T-helper 17 cell (primary cell): ENCODE data around the gene MXI1. TPM values are rescaled to one million over a fixed set of nuclear protein-coding genes. Genes with fewer than 3 reads are reported as not detected.
"Not testable (repeated sequence)": the region's sequence is repeated elsewhere in the genome, so short reads cannot be mapped to it uniquely, and the experiment has no call there.

Source experiments
- ATAC-seq: fragments of 150-1000 bp; cut with Tn5 transposase; 2 replicates; pipeline ENCODE4 v1.10.0; 2021; ENCODE audit warnings: mild to moderate bottlenecking, moderate library complexity
- DNase-seq, 3 donors: peaks; one replicate each; pipeline versions ENCODE4 v3.0.0 to v3.0.0-alpha.2; 2020 to 2021
- H3K9me3 ChIP-seq: one replicate; pipeline ENCODE4 v1.7.0; 2013; ENCODE audit warnings: low read length, mild to moderate bottlenecking; ENCODE audit not compliant: control insufficient read depth, poor library complexity, severe bottlenecking
- H3K27ac Mint-ChIP-seq: one replicate; pipeline ENCODE4 v1.8.0; 2022; ENCODE audit warnings: mild to moderate bottlenecking, moderate library complexity, mixed read lengths
- H3K27me3 Mint-ChIP-seq: one replicate; pipeline ENCODE4 v1.8.0; 2022; ENCODE audit warnings: mixed read lengths
- H3K36me3 Mint-ChIP-seq: one replicate; pipeline ENCODE4 v1.8.0; 2022; ENCODE audit warnings: low read depth, mixed read lengths
- H3K4me1 Mint-ChIP-seq: one replicate; pipeline ENCODE4 v1.8.0; 2022; ENCODE audit warnings: mild to moderate bottlenecking, mixed read lengths
- H3K4me3 Mint-ChIP-seq: one replicate; pipeline ENCODE4 v1.8.0; 2022; ENCODE audit warnings: mild to moderate bottlenecking, moderate library complexity, mixed read lengths
- total RNA-seq, 4 donors: library from RNA in 2 of 4; stranded (reverse) in 2 of 4; gene quantifications; one replicate each; pipeline ENCODE4 v1.2.3 and lab custom pipeline; 2022 to 2026

Gene MXI1
- total RNA-seq, 2 donors from 2014 or later: 43.2 to 48.8 TPM

DNA sequence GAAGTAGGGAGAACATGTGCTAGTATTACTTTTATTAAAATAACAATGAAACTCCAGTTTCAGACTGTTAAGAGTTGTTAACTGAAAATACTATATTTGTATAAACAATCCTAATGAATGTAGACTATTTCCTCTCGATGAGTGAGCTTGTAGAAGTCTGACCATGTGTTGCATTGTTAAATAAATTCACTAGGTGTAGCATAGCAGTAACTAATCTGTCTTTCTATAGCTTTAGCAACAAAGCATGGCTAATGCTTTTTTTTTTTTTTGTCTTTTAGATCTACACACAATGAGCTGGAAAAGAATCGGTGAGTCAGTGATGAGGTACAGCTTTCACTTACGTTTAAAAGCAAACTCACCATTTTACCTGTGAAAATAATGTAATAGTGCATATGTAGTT is 37.1 kb downstream of the MXI1 start:
- Mint-ChIP-seq H3K4me3 (no peak overlapping the region), H3K36me3 (peaks cover 9% of the 10 kb centered on the region), H3K27me3 (no peaks in the 10 kb centered on the region), H3K4me1 (peaks cover 19% of the 10 kb centered on the region), H3K27ac (no peak overlapping the region)
- ATAC-seq (no peak), DNase-seq (no peak)
- no peaks in the 10 kb centered on the region for H3K9me3 ChIP-seq

DNA sequence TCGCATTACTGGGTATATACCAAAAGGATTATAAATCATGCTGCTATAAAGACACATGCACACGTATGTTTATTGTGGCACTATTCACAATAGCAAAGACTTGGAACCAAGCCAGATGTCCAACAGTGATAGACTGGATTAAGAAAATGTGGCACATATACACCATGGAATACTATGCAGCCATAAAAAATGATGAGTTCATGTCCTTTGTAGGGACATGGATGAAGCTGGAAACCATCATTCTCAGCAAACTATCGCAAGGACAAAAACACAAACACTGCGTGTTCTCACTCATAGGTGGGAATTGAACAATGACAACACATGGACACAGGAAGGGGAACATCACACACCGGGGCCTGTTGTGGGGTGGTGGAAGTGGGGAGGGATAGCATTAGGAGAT is 40.4 kb downstream of the MXI1 start:
- not testable (repeated sequence) for H3K9me3 ChIP-seq, H3K27ac Mint-ChIP-seq, H3K27me3 Mint-ChIP-seq, H3K36me3 Mint-ChIP-seq, H3K4me3 Mint-ChIP-seq, DNase-seq, ATAC-seq
- peaks cover 16% of the 10 kb centered on the region for H3K4me1 Mint-ChIP-seq

DNA sequence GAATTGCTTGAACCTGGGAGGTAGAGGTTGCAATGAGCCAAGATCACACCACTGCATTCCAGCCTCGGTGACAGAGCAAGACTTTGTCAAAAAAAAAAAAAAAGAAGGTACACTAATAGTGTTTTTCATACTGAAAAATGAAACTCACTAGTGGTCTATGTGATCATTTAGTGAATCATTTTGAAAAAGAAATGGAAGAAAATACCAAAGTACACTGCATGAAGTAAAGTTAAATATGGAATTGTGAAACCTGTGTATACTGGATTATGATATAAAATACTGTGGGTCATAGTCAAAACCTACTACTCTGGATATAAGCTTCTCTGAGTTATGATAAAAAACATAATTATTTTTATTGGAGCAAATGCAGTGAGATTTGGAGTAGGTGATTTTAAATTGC is 42.1 kb downstream of the MXI1 start:
- H3K4me1 Mint-ChIP-seq: peaks cover 23% of the 10 kb centered on the region
- not testable (repeated sequence) for H3K36me3 Mint-ChIP-seq, H3K27me3 Mint-ChIP-seq, H3K4me3 Mint-ChIP-seq, H3K27ac Mint-ChIP-seq, H3K9me3 ChIP-seq, DNase-seq, ATAC-seq

DNA sequence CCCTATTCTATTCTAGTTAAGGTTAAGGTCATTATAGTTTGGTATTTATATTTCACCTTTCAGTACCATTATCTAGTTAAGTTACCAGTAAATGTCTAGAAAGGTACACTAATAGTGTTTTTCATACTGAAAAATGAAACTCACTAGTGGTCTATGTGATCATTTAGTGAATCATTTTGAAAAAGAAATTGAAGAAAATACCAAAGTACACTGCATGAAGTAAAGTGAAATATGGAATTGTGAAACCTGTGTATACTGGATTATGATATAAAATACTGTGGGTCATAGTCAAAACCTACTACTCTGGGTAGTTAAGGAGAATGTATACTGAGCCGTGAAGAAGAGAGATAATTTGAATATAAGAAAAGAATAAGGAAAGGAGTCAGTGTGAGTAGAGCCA is 44.0 kb downstream of the MXI1 start:
- ATAC-seq, H3K36me3 Mint-ChIP-seq, H3K9me3 ChIP-seq, H3K27me3 Mint-ChIP-seq, DNase-seq: not testable (repeated sequence)
- Mint-ChIP-seq H3K4me1 (peaks cover 26% of the 10 kb centered on the region), H3K4me3 (peak overlapping the region; percentile 47), H3K27ac (peak overlapping the region; percentile 78)

DNA sequence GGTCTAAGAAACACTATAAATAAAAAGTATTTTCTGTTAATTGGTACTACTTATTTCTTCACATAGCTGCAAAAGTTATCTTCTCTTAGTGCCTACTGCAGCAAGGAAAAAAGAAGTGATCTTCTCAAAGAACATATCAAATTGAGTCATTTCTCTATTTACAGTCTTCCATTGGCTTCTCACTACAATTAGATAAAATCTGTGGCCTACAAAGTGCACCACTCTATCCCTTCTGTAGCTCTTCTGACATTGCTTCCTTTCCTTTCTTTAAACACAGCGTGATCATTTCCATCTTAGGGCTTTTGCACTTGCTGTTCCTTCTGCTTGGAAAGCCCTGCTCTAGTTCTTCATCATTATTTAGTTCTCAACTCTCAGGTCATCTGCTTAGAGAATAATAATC is 44.7 kb downstream of the MXI1 start:
- peak overlapping the region; percentile 78 for H3K27ac Mint-ChIP-seq
- peaks cover 2% of the 10 kb centered on the region for H3K36me3 Mint-ChIP-seq
- no peaks in the 10 kb centered on the region for H3K27me3 Mint-ChIP-seq
- DNase-seq: no peak
- H3K9me3 ChIP-seq: no peaks in the 10 kb centered on the region
- peak; percentile 51 for ATAC-seq
- H3K4me3 Mint-ChIP-seq: peak overlapping the region; percentile 37
- H3K4me1 Mint-ChIP-seq: peaks cover 26% of the 10 kb centered on the region

DNA sequence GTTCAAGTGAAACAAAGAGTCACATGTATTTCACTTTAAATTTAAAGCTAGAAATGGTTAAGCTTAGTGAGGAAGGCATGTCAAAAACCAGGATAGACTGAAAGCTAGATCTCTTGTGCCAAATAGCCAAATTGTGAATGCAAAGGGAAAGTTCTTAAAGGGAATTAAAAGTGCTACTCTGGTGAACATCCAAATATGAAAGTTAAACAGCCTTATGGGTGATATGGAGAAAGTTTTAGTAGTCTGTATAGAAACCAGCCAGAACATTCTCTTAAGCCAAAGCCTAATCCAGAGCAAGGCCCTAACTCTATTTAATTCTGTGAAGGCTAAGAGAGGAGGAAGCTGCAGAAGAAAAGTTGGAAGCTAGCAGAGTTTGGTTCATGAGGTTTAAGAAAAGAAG is 47.1 kb downstream of the MXI1 start:
- no peaks in the 10 kb centered on the region for H3K27me3 Mint-ChIP-seq

DNA sequence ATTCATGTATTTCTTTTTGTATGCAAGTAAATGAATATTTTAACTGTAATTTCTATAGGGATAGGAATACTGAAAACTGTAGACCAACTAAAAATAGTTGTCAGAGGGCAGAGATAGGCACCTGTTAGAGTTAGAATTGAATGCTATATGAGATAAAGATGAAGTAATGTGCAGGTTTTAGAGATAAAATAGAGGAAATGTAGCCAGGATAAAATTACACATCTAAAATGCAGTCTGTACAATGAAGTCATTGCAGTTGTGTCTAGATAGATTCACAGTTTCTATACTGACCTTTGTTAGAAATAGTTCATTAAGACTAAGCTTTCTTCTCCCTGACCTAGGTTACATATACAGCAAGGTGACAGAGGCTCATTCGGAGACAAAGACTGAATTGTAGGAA is 51.1 kb downstream of the MXI1 start:
- H3K4me1 Mint-ChIP-seq: peaks cover 14% of the 10 kb centered on the region
- H3K9me3 ChIP-seq: no peaks in the 10 kb centered on the region
- no peak overlapping the region for H3K27ac Mint-ChIP-seq
- ATAC-seq (no peak), DNase-seq (no peak)
- H3K36me3 Mint-ChIP-seq: peaks cover 2% of the 10 kb centered on the region
- no peak overlapping the region for H3K4me3 Mint-ChIP-seq
- no peaks in the 10 kb centered on the region for H3K27me3 Mint-ChIP-seq

More for the DNA sequence above, 47.1 kb downstream of the MXI1 start:
- H3K27ac Mint-ChIP-seq: peak overlapping the region; percentile 72
- peak; percentile 45 for ATAC-seq
- peak overlapping the region; percentile 78 for H3K4me3 Mint-ChIP-seq
- no peaks in the 10 kb centered on the region for H3K9me3 ChIP-seq
- peaks cover 2% of the 10 kb centered on the region for H3K36me3 Mint-ChIP-seq
- no peak for DNase-seq
- H3K4me1 Mint-ChIP-seq: peaks cover 26% of the 10 kb centered on the region

DNA sequence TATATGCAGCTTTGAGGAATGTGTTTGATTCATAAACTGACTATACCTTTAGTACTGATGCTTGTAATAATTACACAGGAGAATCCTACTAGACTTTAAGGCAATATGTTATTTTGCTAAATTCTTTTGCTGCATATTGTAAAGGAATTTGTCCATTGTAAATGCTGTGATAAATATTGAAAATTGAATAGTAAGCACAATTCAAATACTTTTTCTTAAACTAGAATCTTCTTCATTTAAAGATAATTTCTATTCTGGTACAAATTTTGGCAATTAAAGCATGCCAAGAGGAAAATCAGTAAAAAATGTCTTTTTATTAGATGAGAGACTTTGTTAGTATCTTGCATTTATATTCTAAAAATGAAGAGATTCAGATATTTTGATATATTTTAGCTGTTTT is 51.9 kb downstream of the MXI1 start:
- no peak for DNase-seq
- H3K9me3 ChIP-seq: no peaks in the 10 kb centered on the region
- H3K4me1 Mint-ChIP-seq: peaks cover 10% of the 10 kb centered on the region
- H3K27ac Mint-ChIP-seq: no peak overlapping the region
- H3K27me3 Mint-ChIP-seq: no peaks in the 10 kb centered on the region
- H3K36me3 Mint-ChIP-seq: peaks cover 4% of the 10 kb centered on the region
- ATAC-seq: no peak
- H3K4me3 Mint-ChIP-seq: no peak overlapping the region

DNA sequence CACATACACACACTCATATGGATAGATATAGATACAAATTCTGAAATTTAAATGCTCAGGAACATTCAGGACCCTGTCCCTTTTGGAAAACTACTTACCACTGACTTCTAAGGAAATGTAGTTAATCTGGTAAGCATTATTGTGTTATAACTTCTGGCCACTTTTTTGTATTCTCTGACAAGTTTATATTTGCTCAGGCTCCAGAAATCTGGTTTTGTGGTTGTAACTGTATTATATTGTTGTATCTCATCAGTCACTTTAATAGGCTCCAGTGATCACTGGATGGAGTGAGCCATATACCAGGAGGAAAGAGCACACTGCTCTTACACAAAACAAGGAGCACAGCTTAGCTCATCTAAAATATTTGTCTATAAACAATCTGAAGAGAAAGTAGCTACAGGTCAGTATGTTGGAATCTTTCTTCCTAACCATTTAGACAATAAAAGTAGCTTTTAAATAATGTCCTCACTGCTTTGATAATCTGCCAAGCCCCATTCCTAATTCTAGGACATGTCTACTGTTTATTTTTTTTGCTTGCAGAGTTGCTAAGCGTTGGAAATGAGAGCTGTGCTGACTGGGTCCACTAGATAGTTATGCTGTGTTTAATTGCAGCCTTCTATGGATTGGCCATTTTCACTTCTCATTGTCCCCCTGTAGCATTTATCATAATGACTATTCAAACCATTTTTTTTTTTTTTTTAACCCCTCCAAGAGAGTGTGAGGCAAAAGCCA is 53.5 kb downstream of the MXI1 start:
- H3K4me1 Mint-ChIP-seq: peaks cover 4% of the 10 kb centered on the region

DNA sequence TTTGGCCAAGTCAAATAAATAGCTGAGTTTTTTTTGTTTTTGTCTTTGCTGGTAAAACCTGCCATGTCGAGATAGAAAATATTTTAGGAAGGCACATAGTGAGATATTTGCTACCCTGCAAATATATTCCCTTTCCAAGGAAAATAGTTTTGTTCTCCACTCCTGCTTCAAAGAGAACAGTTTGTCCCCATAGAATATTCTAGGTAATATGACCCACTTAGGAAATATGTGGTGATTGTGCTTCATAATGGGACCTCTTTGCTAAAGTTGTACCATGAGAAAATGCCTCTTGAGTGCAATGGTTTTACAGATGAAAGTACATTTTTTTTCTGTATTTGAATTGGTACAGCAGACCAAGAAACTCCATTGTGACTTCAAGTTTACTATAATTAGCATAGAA is 55.8 kb downstream of the MXI1 start:
- no peaks in the 10 kb centered on the region for H3K9me3 ChIP-seq
- Mint-ChIP-seq H3K36me3 (peaks cover 4% of the 10 kb centered on the region), H3K27ac (peak overlapping the region; percentile 9), H3K4me3 (no peak overlapping the region), H3K27me3 (no peaks in the 10 kb centered on the region), H3K4me1 (peaks cover 10% of the 10 kb centered on the region)
- ATAC-seq (no peak), DNase-seq (no peak)

More for the DNA sequence above, 53.5 kb downstream of the MXI1 start:
- no peaks in the 10 kb centered on the region for H3K9me3 ChIP-seq
- no peak overlapping the region for H3K27ac Mint-ChIP-seq
- H3K36me3 Mint-ChIP-seq: peaks cover 4% of the 10 kb centered on the region
- ATAC-seq (no peak), DNase-seq (no peak)
- H3K4me3 Mint-ChIP-seq: no peak overlapping the region
- no peaks in the 10 kb centered on the region for H3K27me3 Mint-ChIP-seq

DNA sequence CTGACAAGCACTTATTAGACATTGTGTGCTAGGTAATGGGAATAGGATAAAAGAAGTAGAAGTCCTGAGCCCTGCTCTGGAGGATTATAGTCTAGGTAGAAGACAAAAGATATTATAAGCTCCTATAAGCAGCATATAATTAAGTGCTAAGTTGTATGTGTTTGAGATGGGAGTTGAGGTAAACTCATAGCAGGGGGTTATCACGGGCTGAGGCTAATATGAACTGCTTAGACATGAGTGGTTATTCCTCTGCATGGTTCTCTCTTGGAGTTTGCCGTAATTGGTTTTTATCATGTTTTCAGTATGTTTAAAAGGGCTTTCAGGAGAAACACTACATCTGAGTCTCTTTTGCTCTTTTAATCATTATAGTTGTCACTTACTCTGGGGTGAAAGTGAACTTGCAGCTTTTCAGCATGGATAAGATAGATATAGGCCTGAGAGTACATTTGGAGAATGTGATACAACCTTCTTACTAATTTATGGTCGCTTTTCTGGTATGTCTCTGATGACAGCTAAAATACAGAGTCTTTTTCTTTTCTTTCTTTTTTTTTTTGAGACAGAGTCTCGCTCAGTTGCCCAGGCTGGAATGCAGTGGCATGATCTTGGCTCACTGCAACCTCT is 58.3 kb downstream of the MXI1 start:
- Mint-ChIP-seq H3K4me3 (no peak overlapping the region), H3K4me1 (peaks cover 24% of the 10 kb centered on the region), H3K27ac (no peak overlapping the region), H3K36me3 (peaks cover 4% of the 10 kb centered on the region), H3K27me3 (no peaks in the 10 kb centered on the region)
- DNase-seq (no peak), ATAC-seq (no peak)
- no peaks in the 10 kb centered on the region for H3K9me3 ChIP-seq

DNA sequence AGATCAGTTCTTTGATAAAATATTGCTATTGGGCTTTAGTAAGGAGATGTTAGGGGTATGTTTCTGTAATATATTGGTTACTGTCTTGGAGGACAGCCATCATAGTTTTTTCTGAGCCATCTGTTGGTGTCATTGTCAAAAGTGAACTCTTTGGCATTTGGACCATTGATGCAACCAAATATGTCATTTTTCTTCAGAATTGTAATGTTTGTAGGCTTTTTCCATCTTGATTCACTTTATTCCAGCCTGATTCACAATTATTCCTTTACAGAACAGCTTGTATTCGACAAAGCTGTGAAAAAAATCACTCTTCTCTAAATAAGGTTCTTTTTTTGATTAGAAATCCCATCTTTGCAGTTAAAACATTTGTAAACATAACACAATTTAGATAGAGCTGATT is 59.9 kb downstream of the MXI1 start:
- Mint-ChIP-seq H3K4me3 (no peak overlapping the region), H3K27ac (peak overlapping the region; percentile 92), H3K27me3 (no peaks in the 10 kb centered on the region), H3K36me3 (peaks cover 4% of the 10 kb centered on the region), H3K4me1 (peaks cover 31% of the 10 kb centered on the region)
- ATAC-seq: no peak
- no peaks in the 10 kb centered on the region for H3K9me3 ChIP-seq
- no peak for DNase-seq

DNA sequence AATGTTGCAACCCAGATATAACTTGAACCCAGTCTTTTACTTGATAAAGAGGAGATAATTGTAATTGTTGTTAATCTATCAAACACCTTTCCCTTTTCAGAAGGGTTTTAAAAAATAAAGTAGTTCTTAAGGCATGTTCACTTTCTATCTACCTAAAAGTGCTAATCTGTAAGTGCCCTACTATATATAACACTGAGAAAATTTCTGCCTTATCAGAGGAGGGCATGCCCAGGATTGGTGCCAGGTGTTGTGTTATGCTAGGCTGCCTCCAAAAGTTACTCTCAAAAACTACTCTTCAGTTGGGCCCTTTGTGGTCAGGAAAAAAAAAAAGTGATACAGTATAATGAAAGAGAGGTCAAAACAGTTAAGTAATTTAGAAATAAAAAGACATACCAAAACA is 61.0 kb downstream of the MXI1 start:
- peak overlapping the region; percentile 92 for H3K27ac Mint-ChIP-seq
- H3K9me3 ChIP-seq: no peaks in the 10 kb centered on the region
- no peaks in the 10 kb centered on the region for H3K27me3 Mint-ChIP-seq
- H3K36me3 Mint-ChIP-seq: peaks cover 4% of the 10 kb centered on the region
- H3K4me1 Mint-ChIP-seq: peaks cover 33% of the 10 kb centered on the region
- H3K4me3 Mint-ChIP-seq: peak overlapping the region; percentile 19
- no peak for ATAC-seq
- DNase-seq: no peak

DNA sequence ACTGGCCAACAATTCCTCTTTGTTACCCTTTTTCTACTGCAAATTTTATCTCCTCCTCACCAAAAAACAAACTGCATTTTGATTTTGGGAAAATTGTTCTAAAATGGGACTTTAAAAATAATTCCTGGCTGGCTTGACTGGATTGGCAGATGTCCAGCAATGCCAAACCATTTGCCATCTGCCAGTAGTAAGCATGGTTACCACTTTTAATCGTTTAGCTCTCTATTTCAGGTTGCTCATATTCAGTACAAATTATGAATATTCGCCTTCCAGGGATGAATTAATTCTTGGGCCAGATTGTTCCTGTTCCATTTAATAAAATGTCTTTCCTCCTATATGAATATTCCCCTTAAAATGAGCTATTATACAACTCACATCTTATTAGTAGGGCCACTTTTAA is 61.6 kb downstream of the MXI1 start:
- H3K36me3 Mint-ChIP-seq: peaks cover 3% of the 10 kb centered on the region
- peaks cover 37% of the 10 kb centered on the region for H3K4me1 Mint-ChIP-seq
- peak overlapping the region; percentile 91 for H3K4me3 Mint-ChIP-seq
- no peaks in the 10 kb centered on the region for H3K9me3 ChIP-seq
- no peaks in the 10 kb centered on the region for H3K27me3 Mint-ChIP-seq
- ATAC-seq (no peak), DNase-seq (no peak)
- H3K27ac Mint-ChIP-seq: peak overlapping the region; percentile 92
